Activated CD8-positive, alpha-beta memory T cell treated with anti-CD3 and anti-CD28 coated beads, Interleukin-2, amount 50 U/mL, for 24 hours (primary cell): ENCODE results near the gene ITGB3.
"Not testable (repeated sequence)": the region's sequence is repeated elsewhere in the genome, so short reads cannot be mapped to it uniquely, and the experiment has no call there.

Experiments used
- DNase-seq: peaks from one replicate; pipeline ENCODE4 v3.0.0-alpha.2; 2020; ENCODE audit errors: extremely low read depth

ITGB3 gene

DNA sequence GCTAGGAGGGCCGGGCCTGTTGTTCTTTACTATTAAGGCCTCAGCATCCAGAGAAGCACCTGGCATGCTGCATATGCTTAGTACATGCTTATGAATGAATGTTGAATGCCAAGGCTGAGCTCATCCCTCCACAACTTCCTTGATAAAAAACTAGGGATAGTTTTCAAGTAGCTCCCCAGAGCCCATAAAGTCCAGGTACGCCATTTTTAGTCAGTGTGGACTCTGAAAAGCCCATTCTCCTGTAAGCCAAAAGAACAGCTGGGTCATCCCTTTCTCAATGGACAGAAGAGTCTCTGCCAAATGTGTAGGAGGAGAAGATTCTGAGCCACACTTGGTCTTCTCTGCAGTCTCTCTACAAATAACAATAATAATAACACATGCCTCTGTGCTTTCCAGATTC is 8.9 kb upstream of the ITGB3 start:
- DNase-seq, result no peak

DNA sequence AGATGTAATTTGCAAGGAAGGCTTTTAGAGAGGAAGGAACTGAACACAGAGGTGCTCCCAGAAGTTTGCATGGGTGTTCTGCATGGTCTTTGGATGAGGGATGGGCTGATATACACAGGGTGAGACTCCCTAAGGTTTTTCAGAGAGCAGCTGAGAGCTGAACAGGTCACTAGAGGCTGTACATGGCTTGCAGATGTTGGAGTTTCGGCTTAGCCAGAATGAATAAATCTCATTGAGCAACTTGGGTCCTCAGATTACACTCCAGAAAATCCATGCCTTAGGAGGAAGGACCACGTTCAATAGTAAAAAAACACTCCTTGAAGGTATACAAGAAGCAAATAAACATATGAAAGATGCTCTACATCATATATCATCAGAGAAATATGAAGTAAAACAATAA is 7.5 kb upstream of the ITGB3 start:
- DNase-seq, result no peak

- DNase-seq, result no peak
These were observed 2.8 kb upstream of the ITGB3 start for GRCh38 chr17:47250855-47251254.

- no peak for DNase-seq
These were observed 2.1 kb upstream of the ITGB3 start for GRCh38 chr17:47251421-47251940.

GRCh38 chr17:47252209-47252608 is 1.4 kb upstream of the ITGB3 start:
- no peak for DNase-seq

DNA sequence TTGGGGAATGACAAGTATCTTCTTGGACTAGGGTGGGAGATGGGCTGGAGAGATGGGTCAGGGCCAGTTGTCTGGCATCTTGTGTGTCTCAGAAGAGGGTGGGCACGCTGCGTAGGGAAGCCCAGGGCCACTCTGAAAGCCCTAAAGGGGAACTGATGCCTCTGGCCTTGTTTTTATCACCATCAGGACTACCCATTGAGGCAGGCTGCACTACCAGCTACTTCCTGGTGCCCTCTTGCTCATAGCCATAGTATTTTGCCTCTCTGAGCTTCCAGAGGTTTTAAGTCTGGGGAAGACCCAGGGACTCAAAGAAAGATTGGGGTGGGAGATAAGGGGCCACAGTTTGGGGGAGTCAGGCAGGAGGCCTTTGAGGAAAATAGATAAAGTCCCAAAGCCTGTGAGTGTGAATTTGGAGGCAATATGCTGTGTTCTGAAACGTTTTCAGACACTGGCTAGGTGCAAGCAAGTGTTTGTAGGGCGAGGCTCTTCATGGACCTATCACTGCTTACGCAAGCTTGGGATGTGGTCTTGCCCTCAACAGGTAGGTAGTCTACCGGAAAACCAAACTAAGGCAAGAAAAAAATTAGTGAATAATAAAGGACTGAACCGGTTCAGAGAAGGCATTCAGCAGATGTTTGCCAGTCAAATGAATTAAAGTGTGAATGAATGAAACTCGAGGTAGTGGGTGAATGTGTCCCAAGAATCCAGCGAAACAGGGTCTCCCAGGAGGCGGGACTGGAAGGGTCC is 688 bp upstream of the ITGB3 start:
- no peak for DNase-seq

- no peak for DNase-seq
These were observed 846 bp downstream of the ITGB3 start for GRCh38 chr17:47254403-47254943.

- DNase-seq, result no peak
These were observed 4.2 kb downstream of the ITGB3 start for GRCh38 chr17:47257651-47258339.

DNA sequence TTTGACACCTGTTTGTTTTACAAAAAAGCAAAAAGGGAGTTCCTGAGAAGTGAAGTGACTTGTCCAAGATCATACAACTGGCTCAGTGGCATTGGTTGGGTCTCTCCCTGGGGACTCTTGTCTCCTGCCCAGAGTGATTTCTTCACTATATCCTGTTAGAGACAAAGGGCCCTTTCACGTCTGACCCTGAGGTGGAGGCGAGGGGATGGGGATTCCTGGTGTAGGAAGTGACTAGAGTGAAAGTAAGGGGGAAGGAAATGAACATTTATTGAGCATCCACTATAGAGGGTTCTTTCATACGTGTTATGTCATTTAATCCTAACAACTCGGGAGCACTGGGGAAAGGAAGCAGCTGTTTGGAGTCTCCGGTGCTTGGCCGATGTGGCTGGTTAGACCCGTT is 9.0 kb downstream of the ITGB3 start:
- no peak for DNase-seq

DNA sequence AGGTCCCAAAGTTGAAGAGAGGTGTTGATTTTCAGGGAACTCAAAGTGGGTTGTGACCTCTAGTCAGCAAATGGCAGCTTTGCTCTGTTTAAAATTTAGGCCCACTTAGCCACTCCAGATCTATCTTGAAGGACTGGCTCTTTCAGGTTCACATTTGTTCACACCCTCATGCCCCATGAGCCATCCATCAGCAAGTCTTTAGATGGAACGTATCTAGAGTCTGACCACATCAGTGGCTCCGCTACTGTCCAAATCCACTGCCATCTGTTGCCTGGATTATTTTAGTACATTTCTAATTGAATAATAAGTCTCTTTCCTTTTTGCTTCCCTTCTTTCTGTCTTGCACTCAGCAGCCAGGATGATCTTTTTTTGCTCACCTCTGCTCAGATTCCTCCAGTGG is 10.5 kb downstream of the ITGB3 start:
- no peak for DNase-seq

GRCh38 chr17:47265983-47266541 is 12.4 kb downstream of the ITGB3 start:
- no peak for DNase-seq

- DNase-seq, result no peak
These were observed 13.2 kb downstream of the ITGB3 start for GRCh38 chr17:47266782-47267181.

GRCh38 chr17:47267354-47267828 is 13.8 kb downstream of the ITGB3 start:
- DNase-seq, result no peak

DNA sequence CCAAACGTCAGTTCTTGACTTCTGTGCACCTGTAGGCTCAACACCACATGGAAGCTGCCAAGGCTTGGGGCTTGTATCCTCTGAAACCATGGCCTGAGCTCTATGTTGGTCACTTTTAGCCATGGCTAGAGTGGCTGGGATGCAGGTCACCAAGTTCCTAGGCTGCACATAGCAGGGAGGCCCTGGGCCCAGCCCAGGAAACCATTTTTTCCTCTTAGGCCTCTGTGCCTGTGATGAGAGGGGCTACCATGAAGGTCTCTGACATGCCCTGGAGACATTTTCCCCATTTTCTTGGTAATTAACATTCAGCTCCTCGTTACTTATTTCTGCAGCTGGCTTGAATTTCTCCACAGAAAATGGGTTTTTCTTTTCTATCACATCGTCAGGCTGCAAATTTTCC is 15.3 kb downstream of the ITGB3 start:
- DNase-seq, result not testable (repeated sequence)

GRCh38 chr17:47269561-47270280 is 16.1 kb downstream of the ITGB3 start:
- not testable (repeated sequence) for DNase-seq

DNA sequence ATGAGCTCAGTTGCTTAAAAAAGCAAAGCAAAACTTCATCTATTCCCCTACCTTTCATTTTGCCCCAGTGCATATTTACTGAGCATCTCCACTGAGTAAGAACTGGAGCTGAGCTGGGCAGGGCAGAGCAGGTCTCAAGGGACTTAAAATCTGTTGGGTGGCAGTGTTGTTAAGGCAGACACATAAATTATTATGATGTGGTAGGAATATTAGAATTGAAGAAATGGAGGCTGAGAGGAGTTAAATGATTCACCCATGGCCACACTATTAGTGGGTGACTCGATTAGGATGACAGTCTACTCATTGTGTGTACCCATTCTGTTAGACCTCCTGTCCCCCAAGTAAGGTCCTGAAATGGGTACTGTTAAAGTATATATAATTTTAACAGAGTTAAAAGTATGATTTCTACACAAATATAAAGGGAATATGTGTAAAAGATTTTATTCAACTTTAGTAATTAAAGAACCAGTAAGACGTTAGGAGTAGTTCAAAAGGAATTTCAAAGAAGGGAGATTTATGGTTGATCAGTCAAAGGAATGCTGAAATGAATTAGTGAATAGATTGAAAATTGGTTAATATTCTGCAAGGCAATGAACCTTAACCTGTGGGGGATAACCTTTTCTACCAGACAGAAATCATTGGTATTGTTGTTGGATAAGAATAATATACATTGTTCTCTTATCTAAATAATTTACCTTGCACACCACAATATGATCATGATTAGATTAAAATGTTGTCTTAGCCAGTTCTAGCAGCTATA is 17.5 kb downstream of the ITGB3 start:
- DNase-seq, result no peak

DNA sequence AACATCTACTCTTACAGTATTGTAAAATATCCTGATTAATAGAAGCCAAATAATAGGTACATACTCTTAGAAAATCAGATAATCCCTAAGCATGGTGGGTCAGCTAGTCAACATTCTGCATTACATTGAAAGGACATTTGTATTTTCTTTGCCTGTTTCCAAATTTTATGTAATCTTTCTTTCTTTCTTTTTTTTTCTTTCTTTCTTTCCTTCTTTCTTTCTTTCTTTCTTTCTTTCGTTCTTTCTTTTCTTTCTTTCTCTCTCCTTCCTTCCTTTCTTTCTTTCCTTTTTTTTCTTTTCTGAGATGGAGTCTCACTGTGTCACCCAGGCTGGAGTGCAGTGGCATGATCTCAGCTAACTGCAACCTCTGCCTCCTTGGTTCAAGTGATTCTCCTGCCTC is 18.9 kb downstream of the ITGB3 start:
- no peak for DNase-seq

DNA sequence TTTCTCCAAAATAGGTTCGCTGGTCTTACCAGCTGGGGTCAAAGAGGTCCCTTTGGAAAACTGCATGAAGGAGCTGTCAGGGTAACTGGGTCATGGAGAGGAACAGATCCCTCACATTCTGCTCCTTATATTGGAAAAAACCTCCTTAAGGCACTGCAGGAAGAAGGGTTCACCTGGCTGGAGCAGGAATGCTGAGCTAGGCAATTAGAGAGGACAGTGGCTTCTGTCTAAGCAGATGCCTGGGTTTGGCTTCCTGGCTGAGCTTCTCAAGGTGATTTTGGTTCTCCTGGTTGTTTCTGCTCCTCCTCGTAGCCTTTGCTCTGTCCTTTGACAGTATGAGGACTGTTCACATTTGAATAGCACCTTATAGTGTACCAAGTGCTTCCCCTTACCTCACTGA is 19.6 kb downstream of the ITGB3 start:
- DNase-seq, result no peak

DNA sequence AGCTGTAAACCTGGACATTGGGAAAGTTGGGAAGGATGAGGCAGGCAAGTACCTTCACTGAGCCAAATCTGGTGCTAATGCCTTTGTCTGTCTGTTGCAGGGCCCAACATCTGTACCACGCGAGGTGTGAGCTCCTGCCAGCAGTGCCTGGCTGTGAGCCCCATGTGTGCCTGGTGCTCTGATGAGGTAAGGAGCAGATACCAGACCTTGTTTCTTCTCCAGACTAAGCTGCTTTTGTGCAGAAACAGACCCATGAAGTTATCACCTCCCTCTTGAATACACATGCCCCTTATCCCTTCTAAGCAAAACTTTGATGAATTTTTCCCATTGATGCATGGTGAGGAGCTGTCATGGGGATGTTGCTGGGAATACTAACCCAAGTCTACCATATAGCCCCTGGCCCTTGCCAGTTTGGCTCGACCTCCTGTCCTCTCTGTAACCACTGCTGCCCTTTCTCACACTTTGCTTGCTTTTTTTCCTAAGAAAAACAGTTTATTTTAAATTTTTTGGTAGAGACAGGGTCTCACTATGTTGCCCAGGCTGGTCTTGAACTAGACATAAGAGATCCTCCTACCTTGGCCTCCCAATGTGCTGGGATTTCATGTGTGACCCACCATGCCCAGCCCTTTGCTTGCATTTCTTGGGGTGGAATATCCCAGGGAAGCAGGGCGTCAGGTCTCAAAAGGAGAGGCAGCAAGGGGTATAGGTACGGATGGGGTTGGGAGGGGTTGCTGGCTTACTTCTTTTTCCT is 20.9 kb downstream of the ITGB3 start:
- no peak for DNase-seq

GRCh38 chr17:47275245-47275984 is 21.8 kb downstream of the ITGB3 start:
- no peak for DNase-seq
